HL-60 (cell line): ENCODE data around the gene BIRC7.
"Not testable (repeated sequence)": the region's sequence is repeated elsewhere in the genome, so short reads cannot be mapped to it uniquely, and the experiment has no call there.

ENCODE experiments used
- DNase-seq, 2 experiments: peaks; one replicate each; pipeline ENCODE4 v3.0.0-alpha.2; 2010 to 2020; ENCODE audit warnings: low read depth in 1 of 2, low spot score in 1 of 2
- H3K27ac ChIP-seq: fragments of 250-450 bp; sonication (Bioruptor Pico); replicated peaks from 2 replicates; pipeline ENCODE4 v1.5.1; 2020; ENCODE audit warnings: mild to moderate bottlenecking, moderate library complexity
- H3K27me3 ChIP-seq: fragments of 250-450 bp; sonication (Bioruptor Pico); 2 replicates; pipeline ENCODE4 v1.5.1; 2021; ENCODE audit warnings: mild to moderate bottlenecking, moderate library complexity; ENCODE audit not compliant: insufficient read depth, poor library complexity, severe bottlenecking
- H3K4me3 ChIP-seq: replicated peaks from 2 replicates; pipeline ENCODE4 v1.5.1; 2011; ENCODE audit warnings: mild to moderate bottlenecking, control low read depth, low read length; ENCODE audit not compliant: insufficient read depth
- GABPA ChIP-seq: IDR thresholded peaks from 2 replicates; pipeline ENCODE4 v1.6.1; 2012; ENCODE audit warnings: low read depth
- POLR2AphosphoS5 ChIP-seq: IDR thresholded peaks from 2 replicates; pipeline ENCODE4 v1.6.1; 2012; ENCODE audit warnings: low read depth
- SPI1 ChIP-seq: IDR thresholded peaks from 2 replicates; pipeline ENCODE4 v1.6.1; 2012; ENCODE audit warnings: low read depth, mild to moderate bottlenecking, borderline replicate concordance
- TF ChIP-seq, protein P1 (sequence below): IDR thresholded peaks from one replicate; pipeline ENCODE4 v1.5.1; 2011; ENCODE audit warnings: low read length, control low read depth, inconsistent platforms; ENCODE audit not compliant: insufficient read depth
- TF ChIP-seq, protein P2 (sequence below): IDR thresholded peaks from 2 replicates; pipeline ENCODE4 v1.6.1; 2012; ENCODE audit warnings: low read depth; ENCODE audit not compliant: insufficient replicate concordance

Gene BIRC7

DNA sequence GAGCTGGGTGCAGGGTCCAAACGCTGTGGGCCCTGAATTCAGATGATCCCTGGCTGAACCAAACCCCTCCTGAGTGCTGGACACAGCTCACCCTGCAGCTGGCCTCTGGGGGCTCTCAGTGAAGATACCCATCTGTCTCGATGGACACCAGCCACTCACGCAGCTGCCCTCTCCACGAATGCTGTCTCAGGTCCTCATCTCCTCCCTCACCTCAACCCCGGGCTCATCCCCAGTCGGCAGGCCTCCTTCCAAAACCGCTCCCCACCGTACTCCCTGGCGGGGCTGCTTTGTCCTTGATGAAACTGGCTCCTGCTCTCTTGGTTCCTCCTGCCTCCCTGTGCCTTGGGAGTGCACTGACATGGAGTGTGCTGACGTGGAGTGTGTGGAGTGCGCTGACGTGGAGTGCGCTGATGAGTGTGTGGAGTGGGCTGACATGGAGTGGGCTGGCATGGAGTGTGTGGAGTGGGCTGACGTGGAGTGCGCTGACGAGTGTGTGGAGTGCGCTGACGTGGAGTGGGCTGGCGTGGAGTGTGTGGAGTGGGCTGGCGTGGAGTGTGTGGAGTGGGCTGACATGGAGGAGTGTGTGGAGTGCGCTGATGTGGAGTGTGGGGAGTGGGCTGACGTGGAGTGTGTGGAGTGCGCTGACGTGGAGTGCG lies 15.7 kb upstream of the BIRC7 start:
- H3K27ac ChIP-seq: no peak overlapping the region
- H3K4me3 ChIP-seq: no peak overlapping the region
- peaks cover 9% of the 10 kb centered on the region for H3K27me3 ChIP-seq
- TF ChIP-seq, protein P1, sequence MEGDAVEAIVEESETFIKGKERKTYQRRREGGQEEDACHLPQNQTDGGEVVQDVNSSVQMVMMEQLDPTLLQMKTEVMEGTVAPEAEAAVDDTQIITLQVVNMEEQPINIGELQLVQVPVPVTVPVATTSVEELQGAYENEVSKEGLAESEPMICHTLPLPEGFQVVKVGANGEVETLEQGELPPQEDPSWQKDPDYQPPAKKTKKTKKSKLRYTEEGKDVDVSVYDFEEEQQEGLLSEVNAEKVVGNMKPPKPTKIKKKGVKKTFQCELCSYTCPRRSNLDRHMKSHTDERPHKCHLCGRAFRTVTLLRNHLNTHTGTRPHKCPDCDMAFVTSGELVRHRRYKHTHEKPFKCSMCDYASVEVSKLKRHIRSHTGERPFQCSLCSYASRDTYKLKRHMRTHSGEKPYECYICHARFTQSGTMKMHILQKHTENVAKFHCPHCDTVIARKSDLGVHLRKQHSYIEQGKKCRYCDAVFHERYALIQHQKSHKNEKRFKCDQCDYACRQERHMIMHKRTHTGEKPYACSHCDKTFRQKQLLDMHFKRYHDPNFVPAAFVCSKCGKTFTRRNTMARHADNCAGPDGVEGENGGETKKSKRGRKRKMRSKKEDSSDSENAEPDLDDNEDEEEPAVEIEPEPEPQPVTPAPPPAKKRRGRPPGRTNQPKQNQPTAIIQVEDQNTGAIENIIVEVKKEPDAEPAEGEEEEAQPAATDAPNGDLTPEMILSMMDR: no peak
- TF ChIP-seq GABPA: no peak
- TF ChIP-seq, protein P2, sequence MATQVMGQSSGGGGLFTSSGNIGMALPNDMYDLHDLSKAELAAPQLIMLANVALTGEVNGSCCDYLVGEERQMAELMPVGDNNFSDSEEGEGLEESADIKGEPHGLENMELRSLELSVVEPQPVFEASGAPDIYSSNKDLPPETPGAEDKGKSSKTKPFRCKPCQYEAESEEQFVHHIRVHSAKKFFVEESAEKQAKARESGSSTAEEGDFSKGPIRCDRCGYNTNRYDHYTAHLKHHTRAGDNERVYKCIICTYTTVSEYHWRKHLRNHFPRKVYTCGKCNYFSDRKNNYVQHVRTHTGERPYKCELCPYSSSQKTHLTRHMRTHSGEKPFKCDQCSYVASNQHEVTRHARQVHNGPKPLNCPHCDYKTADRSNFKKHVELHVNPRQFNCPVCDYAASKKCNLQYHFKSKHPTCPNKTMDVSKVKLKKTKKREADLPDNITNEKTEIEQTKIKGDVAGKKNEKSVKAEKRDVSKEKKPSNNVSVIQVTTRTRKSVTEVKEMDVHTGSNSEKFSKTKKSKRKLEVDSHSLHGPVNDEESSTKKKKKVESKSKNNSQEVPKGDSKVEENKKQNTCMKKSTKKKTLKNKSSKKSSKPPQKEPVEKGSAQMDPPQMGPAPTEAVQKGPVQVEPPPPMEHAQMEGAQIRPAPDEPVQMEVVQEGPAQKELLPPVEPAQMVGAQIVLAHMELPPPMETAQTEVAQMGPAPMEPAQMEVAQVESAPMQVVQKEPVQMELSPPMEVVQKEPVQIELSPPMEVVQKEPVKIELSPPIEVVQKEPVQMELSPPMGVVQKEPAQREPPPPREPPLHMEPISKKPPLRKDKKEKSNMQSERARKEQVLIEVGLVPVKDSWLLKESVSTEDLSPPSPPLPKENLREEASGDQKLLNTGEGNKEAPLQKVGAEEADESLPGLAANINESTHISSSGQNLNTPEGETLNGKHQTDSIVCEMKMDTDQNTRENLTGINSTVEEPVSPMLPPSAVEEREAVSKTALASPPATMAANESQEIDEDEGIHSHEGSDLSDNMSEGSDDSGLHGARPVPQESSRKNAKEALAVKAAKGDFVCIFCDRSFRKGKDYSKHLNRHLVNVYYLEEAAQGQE: no peak
- no peak for TF ChIP-seq SPI1
- TF ChIP-seq POLR2AphosphoS5: no peak
- no peak for DNase-seq

DNA sequence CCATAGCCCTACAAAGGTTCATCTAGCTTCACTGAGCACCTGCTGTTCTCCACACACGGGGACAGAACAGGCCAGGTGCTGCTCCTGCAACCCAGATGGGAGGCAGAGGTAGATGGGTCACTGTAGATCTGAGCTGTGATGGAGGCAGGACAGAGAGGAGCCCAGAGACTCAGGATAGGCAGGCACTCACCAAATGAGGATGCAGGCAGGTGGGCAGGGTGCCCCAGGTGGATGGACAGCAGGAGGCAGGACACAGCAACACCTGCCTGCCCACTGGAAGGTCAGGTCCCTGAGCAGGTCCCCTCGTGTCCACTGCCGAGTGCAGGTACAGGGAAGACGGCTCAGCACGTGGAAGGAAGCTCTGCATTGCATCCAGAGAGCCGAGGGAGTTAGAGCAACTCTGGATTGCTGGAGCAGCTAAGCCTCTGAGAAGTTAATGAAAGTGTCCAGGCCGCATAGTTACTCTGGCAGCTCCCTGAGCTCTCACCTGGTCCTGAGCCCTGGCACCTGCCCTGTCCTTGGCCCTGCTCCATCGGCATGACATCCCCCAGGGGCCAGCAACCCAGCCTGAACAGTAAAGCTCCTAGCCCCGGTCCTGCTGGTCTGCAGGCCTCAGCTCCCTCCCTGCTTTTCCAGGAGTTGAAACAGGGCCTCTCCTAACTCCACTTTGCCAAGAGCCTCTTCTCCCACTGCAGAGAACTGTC lies 14.9 kb upstream of the BIRC7 start:
- no peak for DNase-seq
- Histone ChIP-seq H3K27ac (no peak overlapping the region), H3K27me3 (peaks cover 9% of the 10 kb centered on the region)

DNA sequence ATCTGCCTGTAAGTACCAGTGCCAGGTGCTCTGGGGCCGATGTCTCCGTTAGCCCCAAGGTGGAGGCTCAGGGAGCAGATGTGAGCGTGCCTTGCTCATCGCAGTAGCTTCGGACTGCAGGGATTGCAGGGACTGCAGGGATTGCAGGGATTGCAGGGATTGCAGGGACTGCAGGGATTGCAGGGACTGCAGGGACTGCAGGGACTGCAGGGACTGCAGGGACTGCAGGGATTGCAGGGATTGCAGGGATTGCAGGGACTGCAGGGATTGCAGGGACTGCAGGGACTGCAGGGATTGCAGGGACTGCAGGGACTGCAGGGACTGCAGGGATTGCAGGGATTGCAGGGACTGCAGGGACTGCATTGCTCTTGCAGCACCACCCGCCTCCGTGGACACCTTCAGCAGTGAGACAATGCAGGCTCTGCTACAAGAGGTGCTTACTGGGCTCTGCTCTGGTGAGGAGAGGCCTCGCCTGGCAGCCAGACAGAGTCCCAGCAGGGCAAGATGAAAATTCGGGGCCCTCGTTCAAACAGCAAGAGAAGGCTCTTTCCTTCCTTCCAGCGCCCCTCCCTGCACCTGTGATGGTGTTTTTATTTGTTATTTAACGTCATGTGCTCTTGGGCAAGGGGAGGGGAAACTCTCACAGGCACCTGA lies 14.2 kb upstream of the BIRC7 start:
- H3K4me3 ChIP-seq, DNase-seq, H3K27me3 ChIP-seq, H3K27ac ChIP-seq: not testable (repeated sequence)

More for the DNA sequence above, 14.9 kb upstream of the BIRC7 start:
- TF ChIP-seq GABPA: no peak
- TF ChIP-seq POLR2AphosphoS5: no peak
- TF ChIP-seq SPI1: no peak
- TF ChIP-seq, protein P2: no peak
- TF ChIP-seq, protein P1: no peak
- H3K4me3 ChIP-seq: no peak overlapping the region

DNA sequence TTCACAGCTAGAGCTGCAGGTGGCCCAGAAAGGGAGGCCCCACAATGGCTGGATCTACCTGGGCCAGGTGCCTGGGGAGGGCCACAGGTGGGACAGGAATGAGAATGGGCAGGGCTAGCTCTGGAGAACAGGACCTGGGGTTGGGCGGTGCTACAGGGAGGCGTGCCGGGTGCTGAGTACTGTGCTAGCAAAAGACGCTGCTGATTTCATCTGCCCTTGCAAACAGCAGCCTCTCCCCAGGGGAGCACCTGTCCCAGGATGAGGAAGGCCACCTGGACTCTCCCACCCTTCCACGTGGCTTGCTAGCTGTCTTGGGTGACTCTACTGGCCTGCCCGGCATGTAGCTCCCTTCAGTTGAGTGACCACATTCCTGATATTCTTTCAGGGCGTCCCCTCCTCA lies 13.2 kb upstream of the BIRC7 start:
- no peak for DNase-seq

More for the DNA sequence above, 13.2 kb upstream of the BIRC7 start:
- no peak overlapping the region for H3K27ac ChIP-seq
- no peak overlapping the region for H3K4me3 ChIP-seq
- peaks cover 9% of the 10 kb centered on the region for H3K27me3 ChIP-seq
- TF ChIP-seq SPI1 (no peak), POLR2AphosphoS5 (no peak), GABPA (no peak)
- TF ChIP-seq, protein P1: no peak
- TF ChIP-seq, protein P2: no peak
